GM18870 (cell line): ENCODE results near the gene ADAT3.

Source experiments
- ATAC-seq: cut with Tn5 transposase; IDR thresholded peaks from one replicate; pipeline ENCODE4 v1.9.1; 2021; ENCODE audit warnings: moderate library complexity; ENCODE audit not compliant: unreplicated experiment

The ADAT3 gene

DNA sequence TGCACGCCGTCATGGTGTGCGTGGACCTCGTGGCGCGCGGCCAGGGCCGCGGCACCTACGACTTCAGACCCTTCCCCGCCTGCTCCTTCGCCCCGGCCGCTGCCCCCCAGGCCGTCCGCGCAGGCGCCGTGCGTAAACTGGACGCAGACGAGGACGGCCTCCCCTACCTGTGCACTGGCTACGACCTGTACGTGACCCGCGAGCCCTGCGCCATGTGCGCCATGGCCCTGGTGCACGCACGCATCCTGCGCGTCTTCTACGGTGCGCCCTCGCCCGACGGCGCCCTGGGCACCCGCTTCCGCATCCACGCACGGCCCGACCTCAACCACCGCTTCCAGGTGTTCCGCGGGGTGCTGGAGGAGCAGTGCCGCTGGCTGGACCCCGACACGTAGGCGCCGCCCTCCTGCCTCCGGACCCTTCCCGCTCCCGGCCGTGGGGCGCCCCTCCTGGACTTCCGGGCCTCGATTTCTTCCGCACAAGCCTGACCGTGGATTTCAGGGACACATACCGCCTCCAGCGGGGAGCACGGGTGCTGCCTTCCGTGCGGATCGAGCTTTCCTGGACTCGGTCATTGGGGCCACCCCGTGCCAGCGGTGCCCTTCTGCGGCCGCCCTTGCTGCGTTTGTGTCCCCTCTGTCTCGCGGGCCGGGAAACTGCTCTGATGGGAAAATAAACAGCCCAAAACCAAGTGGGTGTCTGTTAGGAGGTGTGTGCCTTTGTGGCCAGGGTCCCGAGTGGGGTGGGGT, 7.7 kb downstream of the ADAT3 start:
- ATAC-seq, result no peak

DNA sequence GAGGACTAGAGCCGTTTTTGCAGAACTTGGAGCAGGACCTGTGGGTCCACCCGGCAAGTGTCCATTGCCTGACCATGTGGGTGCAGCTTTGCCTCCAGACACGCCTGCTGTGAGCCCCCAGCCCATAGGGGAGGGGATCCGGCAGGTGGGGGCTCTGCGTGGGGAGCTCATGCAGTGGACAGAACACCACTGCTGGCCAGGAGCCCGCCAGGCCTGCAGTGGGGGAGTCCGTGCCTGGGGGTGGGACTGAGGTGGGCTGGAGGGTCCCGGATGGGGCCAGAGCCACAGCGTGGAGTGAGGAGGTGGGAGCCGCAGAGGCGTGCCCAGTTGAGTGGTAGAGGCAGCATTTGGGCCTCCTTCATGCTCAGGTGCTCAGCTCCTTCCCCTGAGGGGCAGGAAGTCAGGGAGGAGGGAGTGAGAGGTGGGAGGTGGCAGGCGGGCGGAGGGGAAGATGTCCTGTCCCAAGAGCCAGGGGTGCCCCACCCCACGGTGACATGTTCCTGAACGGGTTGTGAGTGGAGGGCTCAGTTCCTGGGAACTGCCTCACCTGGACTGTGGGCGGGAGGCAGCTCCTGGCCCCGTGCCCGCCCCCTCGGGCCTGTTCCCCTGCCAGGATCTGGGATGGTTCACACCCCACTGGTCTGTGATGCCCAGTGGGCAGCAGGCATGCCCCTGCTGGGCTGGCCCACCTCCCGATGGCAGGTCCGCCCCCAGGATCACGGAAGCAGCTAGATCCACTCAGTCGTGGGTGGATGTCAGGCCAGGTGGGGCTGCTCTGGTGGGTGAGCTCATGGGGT, 8.8 kb downstream of the ADAT3 start:
- ATAC-seq, result no peak

DNA sequence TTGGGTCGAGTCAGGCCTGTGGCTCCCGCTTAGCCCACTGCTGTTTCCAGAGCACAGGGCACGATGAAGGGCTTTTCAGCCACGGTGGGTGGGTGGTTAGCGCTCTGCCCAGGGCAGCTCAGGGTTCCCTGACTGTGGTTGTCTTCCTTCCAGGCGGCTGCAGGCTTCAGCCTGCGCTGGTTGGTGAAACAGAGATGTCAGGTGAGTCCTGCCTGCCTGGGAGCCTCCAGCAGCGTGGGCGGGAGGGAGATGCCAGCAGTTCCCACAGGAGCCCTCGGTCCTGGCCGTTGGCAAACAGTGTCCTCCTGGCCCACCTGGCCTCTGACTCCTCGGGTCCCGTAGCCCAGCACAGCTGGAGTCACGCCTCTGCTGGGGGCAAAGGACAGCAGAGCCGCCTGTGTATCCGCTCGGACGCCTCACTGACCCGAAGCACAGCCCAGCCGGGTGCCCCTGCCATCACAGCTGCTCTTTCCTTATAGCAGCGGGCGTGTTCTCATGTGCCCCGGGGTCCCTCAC, 9.7 kb downstream of the ADAT3 start:
- ATAC-seq, result no peak

DNA sequence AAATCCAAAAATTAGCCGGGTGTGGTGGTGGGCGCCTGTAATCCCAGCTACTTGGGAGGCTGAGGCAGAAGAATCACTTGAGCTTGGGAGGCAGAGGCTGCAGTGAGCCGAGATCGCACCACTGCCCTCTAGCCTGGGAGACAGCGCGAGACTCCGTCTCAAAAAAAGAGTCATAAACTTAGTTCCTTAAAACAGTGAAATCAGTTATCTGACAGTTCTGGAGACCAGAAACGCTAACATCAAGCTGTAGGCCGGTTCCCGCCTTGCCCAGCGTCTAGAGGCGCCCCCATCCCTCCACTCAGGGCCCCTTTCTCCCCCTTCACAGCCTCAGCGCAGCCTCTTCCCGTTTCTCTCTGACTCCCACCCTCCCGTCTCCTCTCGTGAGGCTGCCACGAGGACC, 11.9 kb downstream of the ADAT3 start:
- ATAC-seq, result no peak

DNA sequence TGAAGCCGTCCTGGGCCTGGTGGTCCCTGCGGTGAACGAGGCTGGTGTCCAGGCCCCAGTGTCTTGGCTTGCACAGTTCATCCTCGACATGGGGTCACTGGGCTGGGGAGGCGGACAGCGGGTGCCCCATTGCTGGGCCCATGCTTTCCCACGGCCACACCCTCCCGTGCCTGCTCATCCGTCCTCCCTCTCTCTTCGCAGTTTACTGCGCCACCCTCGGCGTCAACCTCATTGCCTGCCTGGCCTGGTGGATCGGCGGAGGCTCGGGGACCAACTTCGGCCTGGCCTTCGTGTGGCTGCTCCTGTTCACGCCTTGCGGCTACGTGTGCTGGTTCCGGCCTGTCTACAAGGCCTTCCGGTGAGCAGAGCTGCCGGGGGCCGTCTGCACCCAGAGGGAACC, 12.7 kb downstream of the ADAT3 start:
- ATAC-seq, result no peak

DNA sequence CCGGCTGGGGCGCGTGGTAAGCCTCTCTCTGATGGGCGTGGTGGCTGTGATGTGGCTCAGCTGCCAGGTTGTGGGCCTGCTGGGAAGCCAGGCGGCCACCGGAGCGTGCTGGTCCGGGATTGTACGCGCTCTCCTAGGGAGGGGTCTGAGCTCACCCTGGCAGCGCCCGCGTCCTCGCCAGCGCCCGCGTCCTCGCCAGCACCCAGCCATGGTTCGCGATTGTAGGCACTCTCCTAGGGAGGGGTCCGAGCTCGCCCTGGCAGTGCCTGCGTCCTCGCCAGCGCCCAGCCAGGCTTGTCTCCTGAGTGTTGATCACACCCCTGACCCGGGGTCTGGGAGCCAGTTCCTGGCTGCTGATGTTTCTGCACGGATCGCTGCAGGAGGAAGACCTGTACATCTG, 13.8 kb downstream of the ADAT3 start:
- ATAC-seq, result no peak

DNA sequence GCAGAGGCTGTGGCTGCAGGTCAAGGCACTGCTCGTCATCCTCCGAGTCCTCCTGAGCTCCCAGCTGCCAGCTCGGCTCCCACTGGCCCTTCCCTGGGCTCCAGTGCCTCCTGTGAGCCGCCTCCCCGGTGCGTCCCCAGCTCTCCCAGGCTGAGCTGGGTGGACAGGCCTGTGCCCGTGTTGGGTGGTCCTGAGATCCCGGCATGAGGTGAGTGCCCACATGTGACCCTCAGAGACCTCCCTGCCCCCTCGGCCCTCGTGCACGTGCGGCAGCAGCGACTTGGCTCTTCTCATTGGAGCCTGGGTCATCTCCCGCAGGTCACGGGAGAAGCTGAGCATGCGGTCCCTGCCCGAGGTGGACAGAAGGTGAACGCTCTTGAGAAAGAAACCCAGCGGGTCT, 15.4 kb downstream of the ADAT3 start:
- no peak for ATAC-seq

DNA sequence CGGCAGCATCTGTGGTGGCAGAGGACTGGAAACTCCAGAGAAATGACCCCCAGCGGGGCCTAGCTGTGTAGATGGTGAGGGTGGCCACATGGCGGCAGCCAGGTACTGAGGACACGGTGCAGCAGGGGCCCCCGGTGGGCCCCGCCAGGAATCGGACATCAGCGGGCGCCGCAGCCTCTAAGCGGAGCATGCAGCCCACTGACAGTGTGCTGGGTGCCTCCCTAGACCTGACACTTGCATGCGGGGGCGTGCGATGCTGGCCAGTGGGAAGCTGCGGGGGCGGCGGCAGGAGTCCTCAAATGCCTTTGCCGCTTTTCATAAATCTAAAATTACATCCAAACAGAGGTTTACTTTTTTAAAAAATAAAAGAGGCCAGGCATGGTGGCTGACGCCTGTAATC, 16.1 kb downstream of the ADAT3 start:
- no peak for ATAC-seq

DNA sequence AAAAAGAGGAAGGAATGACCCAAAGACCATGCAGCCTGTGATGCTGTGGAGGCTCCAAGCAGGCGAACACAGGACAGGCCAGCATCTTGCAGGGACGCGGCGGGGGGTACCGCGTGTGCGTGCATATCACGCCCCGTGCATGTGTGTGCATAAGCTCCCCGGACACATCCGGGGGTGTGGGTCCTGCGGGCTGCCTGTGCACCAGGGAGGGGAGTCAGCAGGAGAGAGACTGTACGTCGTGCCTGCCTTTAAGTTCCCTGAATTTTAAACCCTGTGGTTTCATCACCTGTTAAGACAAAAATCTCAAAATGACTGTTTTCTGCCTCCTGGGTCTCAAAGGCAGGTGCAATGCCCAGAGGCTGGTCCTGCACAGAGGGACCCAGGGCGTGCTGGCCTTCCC, 16.6 kb downstream of the ADAT3 start:
- no peak for ATAC-seq

DNA sequence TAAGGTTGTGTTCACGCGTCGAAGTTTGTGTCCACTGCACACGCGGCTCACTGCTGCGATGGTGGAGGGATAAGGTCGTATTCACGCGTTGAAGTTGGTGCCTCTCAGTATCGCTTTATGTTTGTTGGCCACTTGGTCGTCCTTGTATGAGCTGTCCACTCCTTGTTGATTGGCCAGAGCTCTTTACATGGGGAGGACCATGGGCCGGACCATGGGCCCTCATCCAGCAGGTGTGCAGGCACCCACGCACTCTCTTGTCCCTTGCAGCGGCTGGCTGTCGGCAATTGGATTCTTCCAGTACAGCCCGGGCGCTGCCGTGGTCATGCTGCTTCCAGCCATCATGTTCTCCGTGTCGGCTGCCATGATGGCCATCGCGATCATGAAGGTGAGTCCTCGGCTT, 17.6 kb downstream of the ADAT3 start:
- ATAC-seq, result no peak

DNA sequence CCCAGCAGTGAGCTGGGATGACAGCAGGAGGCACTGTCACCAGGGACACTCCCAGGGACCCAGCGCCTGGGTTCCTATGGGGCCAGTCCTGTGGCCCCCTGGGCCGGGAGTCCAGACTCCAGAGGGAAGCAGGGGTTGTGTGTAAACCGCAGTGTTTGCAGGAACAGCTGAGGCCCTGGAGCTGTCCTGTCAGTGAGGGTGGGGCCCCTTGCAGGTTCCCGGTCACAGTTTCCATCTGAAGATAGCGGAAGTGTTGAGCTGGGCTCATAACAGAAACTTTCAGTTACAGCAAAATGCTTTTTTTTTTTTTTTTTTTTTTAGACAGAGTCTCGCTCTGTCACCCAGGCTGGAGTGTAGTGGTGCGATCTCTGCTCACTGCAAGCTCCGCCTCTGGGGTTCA, 18.1 kb downstream of the ADAT3 start:
- ATAC-seq, result no peak

DNA sequence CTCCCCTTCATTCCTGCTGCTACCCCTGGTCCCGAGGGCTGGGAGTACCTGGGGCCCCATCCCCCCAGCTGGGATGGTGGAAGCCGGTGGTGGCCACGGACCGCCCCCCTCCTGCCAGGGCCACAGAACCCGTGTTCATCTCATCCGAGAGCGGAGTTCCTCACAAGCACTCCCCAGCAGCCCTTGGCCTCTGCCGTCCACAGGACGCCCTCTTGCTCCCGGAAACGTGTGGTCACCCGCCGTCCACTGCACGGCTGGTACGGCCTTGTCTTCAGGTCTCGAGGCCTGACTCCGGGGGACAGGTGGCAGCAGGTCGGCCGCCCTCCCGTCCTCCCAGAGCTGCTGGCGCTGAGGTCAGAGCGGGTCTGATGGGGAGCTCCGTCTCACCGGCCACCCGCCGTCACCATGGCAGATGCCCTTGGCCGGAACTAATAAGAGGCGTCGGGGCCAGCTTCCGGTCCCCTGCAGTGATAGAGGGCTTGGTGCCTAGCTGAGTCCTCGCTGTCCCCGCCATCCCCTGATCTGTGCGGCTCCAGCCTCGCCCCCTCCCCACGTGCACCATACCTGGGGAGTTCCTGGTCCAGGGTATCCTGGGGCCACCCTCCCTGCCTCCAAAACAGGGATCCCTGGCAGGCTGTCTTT, 19.2 kb downstream of the ADAT3 start:
- no peak for ATAC-seq

DNA sequence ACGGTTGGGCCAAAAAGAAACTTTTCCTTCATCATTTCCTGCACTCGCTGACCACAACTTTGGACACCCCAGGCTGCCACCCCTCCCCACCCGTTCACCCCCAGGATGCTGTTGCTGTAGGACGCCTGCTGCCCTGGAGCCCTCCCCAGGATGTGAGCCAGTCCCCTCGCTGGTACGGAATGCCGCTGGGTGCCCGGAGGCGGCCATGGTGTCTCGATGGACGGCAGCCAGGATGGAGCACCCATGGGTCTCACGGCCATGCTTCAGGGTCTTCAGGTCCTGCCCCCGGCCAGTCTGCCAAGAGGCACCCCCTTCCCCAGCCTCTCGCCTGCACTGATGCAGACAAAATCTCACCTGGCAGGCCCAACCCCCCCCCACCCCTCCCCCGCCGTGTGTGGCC, 20.3 kb downstream of the ADAT3 start:
- no peak for ATAC-seq

DNA sequence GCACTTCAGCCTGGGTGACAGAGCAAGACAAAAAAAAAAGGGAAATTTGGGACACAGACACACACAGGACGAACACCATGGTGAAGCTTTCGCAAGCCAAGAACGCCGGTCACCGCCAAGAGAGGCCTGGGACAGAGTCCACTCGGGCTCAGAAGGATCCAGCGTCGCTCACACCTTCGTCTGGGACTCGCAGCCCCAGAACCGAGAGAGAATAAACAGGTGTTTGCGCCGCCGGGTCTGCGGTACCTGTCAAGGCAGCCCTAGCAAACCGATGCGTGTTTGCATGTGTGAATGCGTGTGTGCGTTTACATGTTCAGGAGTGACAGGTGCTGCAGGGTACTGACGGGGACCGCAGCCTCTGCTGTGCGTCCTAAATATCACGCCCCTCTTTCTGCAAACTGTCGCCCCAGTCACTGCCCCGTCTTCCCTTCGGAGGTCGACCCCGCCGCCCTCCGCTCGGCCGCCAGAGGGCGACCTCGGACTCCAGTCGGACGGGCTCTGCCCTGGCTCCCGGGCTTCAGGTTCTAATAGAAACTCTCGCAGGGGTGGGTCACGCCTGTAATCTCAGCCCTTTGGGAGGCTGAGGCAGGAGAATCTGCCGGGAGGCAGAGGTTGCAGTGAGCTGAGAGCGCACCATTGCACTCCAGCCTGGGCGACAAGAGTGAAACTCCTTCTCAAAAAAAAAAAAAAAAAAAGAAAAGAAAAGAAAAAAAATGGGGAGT, 24.0 kb downstream of the ADAT3 start:
- ATAC-seq, result no peak

DNA sequence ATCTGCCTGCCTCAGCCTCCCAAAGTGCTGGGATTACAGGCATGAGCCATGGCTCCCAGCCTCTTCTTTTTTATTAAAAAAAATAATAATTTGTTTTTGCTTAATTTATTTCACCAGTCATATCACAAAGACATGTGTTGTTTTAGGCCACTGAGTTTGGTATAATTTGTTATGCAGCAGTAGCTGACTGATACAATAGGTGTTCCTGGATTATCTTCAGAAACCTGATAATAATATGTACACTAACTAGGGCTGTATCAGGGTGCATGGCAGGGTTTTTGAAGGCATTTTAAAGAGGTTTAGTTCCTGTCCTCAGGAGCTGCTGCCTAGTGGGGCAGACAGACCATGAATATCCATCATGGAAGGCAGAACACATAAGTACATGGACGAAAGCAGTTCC, 26.2 kb downstream of the ADAT3 start:
- no peak for ATAC-seq

DNA sequence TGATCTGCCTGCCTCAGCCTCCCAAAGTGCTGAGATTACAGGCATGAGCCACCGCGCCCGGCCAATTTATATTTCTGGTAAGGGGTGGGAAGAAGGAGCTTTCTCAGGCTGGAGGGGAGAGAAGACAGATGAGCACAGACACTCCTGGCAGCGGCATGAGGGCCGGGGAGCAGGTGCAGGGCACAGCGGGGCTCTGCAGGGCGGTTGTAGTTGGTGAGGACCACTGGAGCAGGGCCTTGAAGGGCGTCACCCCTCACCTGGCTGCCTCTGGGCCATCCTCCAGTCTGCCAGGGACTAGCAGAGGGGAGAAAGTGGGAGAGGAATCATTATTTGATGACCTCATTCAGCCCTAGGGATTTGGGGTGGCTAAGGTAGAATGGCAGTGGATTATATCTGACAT, 27.2 kb downstream of the ADAT3 start:
- ATAC-seq, result no peak

DNA sequence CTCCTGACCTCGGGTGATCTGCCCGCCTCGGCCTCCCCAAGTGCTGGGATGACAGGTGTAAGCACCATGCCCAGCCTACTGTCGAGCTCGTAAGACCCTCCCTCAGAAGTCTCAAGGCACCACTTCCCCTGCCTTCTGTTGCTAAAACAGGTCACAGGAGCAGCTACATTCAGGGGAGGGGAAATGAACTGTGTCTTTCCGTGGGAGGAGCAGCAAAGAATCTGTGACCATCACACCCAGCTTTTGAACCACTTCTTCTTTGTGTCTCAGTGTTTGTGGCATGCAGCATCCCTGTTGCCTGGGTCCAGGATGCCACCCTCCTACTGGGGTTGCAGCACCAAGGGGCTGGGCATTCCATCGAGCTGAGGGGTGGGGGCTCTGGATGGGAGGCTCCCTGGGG, 28.0 kb downstream of the ADAT3 start:
- ATAC-seq, result no peak

DNA sequence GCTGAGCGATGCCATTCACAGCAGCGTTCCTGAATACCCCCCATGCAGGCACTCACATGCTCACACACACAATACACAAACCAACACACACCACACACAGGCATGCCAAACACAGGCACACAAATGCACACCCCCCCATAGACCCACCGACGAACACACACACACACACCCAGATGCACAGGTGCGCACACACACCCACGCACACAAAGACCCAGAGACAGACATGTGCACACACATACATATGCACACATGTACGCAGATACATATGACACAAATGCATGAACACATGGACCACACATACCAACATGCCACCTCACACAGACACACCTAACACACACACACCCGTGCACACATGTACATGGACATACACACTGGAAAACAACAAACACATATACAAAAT, 28.7 kb downstream of the ADAT3 start:
- ATAC-seq, result no peak

DNA sequence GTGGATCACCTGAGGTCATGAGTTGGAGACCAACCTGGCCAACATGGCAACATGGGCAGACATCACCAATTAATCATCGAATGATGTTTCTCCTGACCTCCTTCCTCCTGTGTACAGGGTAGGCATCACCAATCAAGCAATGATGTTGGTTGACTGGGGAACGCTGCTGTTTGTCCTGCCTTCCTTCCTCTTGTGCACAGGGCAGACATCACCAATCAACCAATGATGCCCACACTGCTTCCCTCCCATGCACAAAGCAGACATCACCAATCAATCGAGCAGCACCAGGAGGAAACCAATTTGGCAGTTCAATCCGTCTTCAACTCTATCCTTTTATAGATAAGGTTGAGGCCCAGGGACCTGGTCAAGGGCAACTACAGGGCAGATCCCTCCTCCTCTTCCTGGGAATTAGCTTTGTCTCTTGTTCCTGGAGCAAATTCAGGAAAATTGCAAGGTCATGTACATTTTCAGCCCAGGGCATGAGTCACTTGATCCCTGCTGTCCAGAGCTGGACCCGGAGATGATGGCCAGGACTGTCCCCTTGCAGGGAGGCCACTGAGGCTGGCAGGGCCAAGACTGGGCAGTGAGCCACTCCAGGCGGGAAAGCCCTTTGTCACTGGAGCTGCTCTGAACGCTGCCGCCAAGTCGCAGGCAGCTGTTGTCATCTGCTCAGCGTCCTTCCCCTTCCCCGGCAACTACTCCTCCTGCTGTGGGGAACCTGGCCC, 30.4 kb downstream of the ADAT3 start:
- no peak for ATAC-seq

DNA sequence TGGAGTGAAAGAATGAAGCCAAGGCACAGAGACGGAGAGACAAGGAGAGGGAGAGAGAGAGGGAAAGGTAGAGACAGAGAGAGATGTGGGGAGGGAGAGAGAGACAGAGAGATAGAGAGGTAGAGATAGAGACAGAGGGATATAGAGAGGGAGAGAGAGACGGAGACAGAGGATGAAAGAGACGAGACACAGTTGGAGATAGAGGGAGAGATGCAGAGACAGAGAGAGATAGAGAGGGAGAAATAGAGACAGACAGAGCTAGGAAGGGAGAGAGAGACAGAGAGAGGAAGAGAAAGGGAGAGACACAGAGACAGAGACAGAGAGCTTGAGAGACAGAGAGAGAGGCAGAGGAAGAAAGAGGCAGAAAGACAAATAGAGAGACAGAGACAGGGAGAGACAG, 31.2 kb downstream of the ADAT3 start:
- no peak for ATAC-seq
